H9 (cell line): ENCODE results near the gene MCM7. TPM values are rescaled to one million over a fixed set of nuclear protein-coding genes. Genes with fewer than 3 reads are reported as not detected.

Experiments used
- DNase-seq: peaks from one replicate; pipeline ENCODE4 v3.0.0-alpha.2; 2017
- H2AFZ ChIP-seq: one replicate; pipeline ENCODE4 v1.6.1; 2013; ENCODE audit warnings: mild to moderate bottlenecking, low read length, control low read depth, moderate library complexity
- H2AK5ac ChIP-seq: 2 replicates; pipeline ENCODE4 v1.6.1; 2013; ENCODE audit warnings: low read length, control low read depth, mixed read lengths; ENCODE audit not compliant: insufficient read length
- H2BK120ac ChIP-seq: one replicate; pipeline ENCODE4 v1.6.1; 2013; ENCODE audit warnings: low read depth, mild to moderate bottlenecking, low read length, control low read depth, inconsistent platforms; ENCODE audit not compliant: poor library complexity, severe bottlenecking
- H2BK12ac ChIP-seq: 2 replicates; pipeline ENCODE4 v1.6.1; 2013; ENCODE audit warnings: low read length, control low read depth, mixed read lengths, low read depth; ENCODE audit not compliant: insufficient read length
- H2BK15ac ChIP-seq: 2 replicates; pipeline ENCODE4 v1.6.1; 2013; ENCODE audit warnings: low read depth, low read length, control low read depth
- H2BK20ac ChIP-seq: one replicate; pipeline ENCODE4 v1.6.1; 2013; ENCODE audit warnings: low read depth, mild to moderate bottlenecking, low read length, control low read depth, inconsistent platforms; ENCODE audit not compliant: poor library complexity, severe bottlenecking
- H2BK5ac ChIP-seq: 2 replicates; pipeline ENCODE4 v1.6.1; 2013; ENCODE audit warnings: low read length, control low read depth, mixed read lengths; ENCODE audit not compliant: insufficient read length
- H3K14ac ChIP-seq: 2 replicates; pipeline ENCODE4 v1.6.1; 2013; ENCODE audit warnings: low read length, control low read depth; ENCODE audit not compliant: insufficient read depth
- H3K18ac ChIP-seq: 2 replicates; pipeline ENCODE4 v1.6.1; 2013; ENCODE audit warnings: low read depth, mild to moderate bottlenecking, mixed read lengths, low read length, control low read depth; ENCODE audit not compliant: insufficient read length
- H3K23ac ChIP-seq: 2 replicates; pipeline ENCODE4 v1.6.1; 2013; ENCODE audit warnings: low read length, control low read depth, mixed read lengths, low read depth; ENCODE audit not compliant: insufficient read length
- H3K23me2 ChIP-seq: 2 replicates; pipeline ENCODE4 v1.6.1; 2013; ENCODE audit warnings: low read depth, mild to moderate bottlenecking, mixed read lengths, low read length, control low read depth; ENCODE audit not compliant: insufficient read length, poor library complexity, severe bottlenecking
- H3K27ac ChIP-seq: 2 replicates; pipeline ENCODE4 v1.5.1; 2013; ENCODE audit warnings: low read length, control low read depth, mixed read lengths, low read depth; ENCODE audit not compliant: insufficient read length
- H3K27me3 ChIP-seq: 2 replicates; pipeline ENCODE4 v1.6.1; 2013; ENCODE audit warnings: low read length, control low read depth, inconsistent platforms; ENCODE audit not compliant: insufficient read depth
- H3K4ac ChIP-seq: 2 replicates; pipeline ENCODE4 v1.6.1; 2013; ENCODE audit warnings: low read depth, mild to moderate bottlenecking, control low read depth, inconsistent platforms, low read length, moderate library complexity
- H3K4me1 ChIP-seq: 2 replicates; pipeline ENCODE4 v1.6.1; 2013; ENCODE audit warnings: low read length, control low read depth, inconsistent platforms; ENCODE audit not compliant: insufficient read depth
- H3K4me2 ChIP-seq: 2 replicates; pipeline ENCODE4 v1.6.1; 2013; ENCODE audit warnings: low read length, control low read depth, mixed read lengths; ENCODE audit not compliant: insufficient read length, insufficient read depth
- H3K56ac ChIP-seq: 2 replicates; pipeline ENCODE4 v1.6.1; 2013; ENCODE audit warnings: low read depth, mild to moderate bottlenecking, mixed read lengths, low read length, control low read depth; ENCODE audit not compliant: insufficient read length
- H3K79me1 ChIP-seq: 2 replicates; pipeline ENCODE4 v1.6.1; 2013; ENCODE audit warnings: low read depth, mild to moderate bottlenecking, moderate library complexity, low read length, control low read depth, inconsistent platforms; ENCODE audit not compliant: insufficient read depth, poor library complexity, severe bottlenecking
- H3K79me2 ChIP-seq: 2 replicates; pipeline ENCODE4 v1.6.1; 2013; ENCODE audit warnings: low read length, control low read depth, inconsistent platforms; ENCODE audit not compliant: insufficient read depth
- H3K9ac ChIP-seq: 2 replicates; pipeline ENCODE4 v1.6.1; 2013; ENCODE audit warnings: low read length, control low read depth, mixed read lengths; ENCODE audit not compliant: insufficient read length; ENCODE audit errors: extremely low read depth
- H3K9me3 ChIP-seq: one replicate; pipeline ENCODE4 v1.6.1; 2013; ENCODE audit warnings: low read depth, low read length, inconsistent platforms; ENCODE audit not compliant: control insufficient read depth
- H3T11ph ChIP-seq: one replicate; pipeline ENCODE4 v1.6.1; 2013; ENCODE audit warnings: mild to moderate bottlenecking, low read length, control low read depth, inconsistent platforms
- H4K20me1 ChIP-seq: one replicate; pipeline ENCODE4 v1.6.1; 2013; ENCODE audit not compliant: control insufficient read depth, insufficient read length, insufficient read depth
- H4K5ac ChIP-seq: 2 replicates; pipeline ENCODE4 v1.6.1; 2013; ENCODE audit warnings: low read depth, mild to moderate bottlenecking, mixed read lengths, low read length, control low read depth; ENCODE audit not compliant: insufficient read length
- H4K8ac ChIP-seq: replicated peaks from 2 replicates; pipeline ENCODE4 v1.6.1; 2013; ENCODE audit warnings: low read length, control low read depth, mixed read lengths, low read depth; ENCODE audit not compliant: insufficient read length
- H4K91ac ChIP-seq: 2 replicates; pipeline ENCODE4 v1.6.1; 2013; ENCODE audit warnings: low read depth, mild to moderate bottlenecking, moderate library complexity, mixed read lengths, low read length, control low read depth; ENCODE audit not compliant: insufficient read length
- H3K27ac Mint-ChIP-seq, 3 experiments: 2 replicates in 2 of 3; 3 replicates in 1 of 3; pipeline ENCODE4 v1.8.0; 2020 to 2021; ENCODE audit warnings: mixed read lengths in 3 of 3, mild to moderate bottlenecking in 1 of 3, moderate library complexity in 1 of 3
- H3K27me3 Mint-ChIP-seq: 2 replicates; pipeline ENCODE4 v1.8.0; 2021; ENCODE audit warnings: low read depth, mild to moderate bottlenecking, moderate library complexity, mixed read lengths
- H3K36me3 Mint-ChIP-seq, 3 experiments: 2 replicates in 2 of 3; 3 replicates in 1 of 3; pipeline ENCODE4 v1.8.0; 2020 to 2021; ENCODE audit warnings: low read depth in 3 of 3, mixed read lengths in 3 of 3; ENCODE audit not compliant: insufficient read depth in 1 of 3
- H3K4me1 Mint-ChIP-seq, 2 experiments: 2 replicates each; pipeline ENCODE4 v1.8.0; 2020; ENCODE audit warnings: mixed read lengths in 2 of 2
- H3K4me3 Mint-ChIP-seq, 2 experiments: 2 replicates in 1 of 2; 3 replicates in 1 of 2; pipeline ENCODE4 v1.8.0; 2020 to 2021; ENCODE audit warnings: mild to moderate bottlenecking in 2 of 2, mixed read lengths in 2 of 2, moderate library complexity in 1 of 2
- H3K9me3 Mint-ChIP-seq, 2 experiments: 2 replicates in 1 of 2; 3 replicates in 1 of 2; pipeline ENCODE4 v1.8.0; 2020; ENCODE audit warnings: mild to moderate bottlenecking in 2 of 2, mixed read lengths in 2 of 2, moderate library complexity in 1 of 2
- WGBS: extraction: QIAGEN DNeasy Blood & Tissue Kit; methylation state at CpG from one replicate; pipeline ENCODE4 v1.1.7; 2013; ENCODE audit warnings: missing lambda C conversion rate, low lambda C conversion rate, mixed read lengths; ENCODE audit not compliant: insufficient read length; ENCODE audit errors: extremely low coverage; 5-methylcytosine and 5-hydroxymethylcytosine counted together
- total RNA-seq: library from RNA; stranded (reverse); gene quantifications from 2 replicates; pipeline ENCODE4 v1.2.1, GENCODE V29; 2021
- TF ChIP-seq, protein P1 (sequence below): fragments of 200-600 bp; sonication (generic); conservative IDR thresholded peaks from 3 replicates; pipeline ENCODE4 v1.8.0; 2021; ENCODE audit warnings: antibody characterized with exemption, mild to moderate bottlenecking

Gene MCM7
- total RNA-seq, 1 experiment from 2014 or later, result 390 TPM

DNA sequence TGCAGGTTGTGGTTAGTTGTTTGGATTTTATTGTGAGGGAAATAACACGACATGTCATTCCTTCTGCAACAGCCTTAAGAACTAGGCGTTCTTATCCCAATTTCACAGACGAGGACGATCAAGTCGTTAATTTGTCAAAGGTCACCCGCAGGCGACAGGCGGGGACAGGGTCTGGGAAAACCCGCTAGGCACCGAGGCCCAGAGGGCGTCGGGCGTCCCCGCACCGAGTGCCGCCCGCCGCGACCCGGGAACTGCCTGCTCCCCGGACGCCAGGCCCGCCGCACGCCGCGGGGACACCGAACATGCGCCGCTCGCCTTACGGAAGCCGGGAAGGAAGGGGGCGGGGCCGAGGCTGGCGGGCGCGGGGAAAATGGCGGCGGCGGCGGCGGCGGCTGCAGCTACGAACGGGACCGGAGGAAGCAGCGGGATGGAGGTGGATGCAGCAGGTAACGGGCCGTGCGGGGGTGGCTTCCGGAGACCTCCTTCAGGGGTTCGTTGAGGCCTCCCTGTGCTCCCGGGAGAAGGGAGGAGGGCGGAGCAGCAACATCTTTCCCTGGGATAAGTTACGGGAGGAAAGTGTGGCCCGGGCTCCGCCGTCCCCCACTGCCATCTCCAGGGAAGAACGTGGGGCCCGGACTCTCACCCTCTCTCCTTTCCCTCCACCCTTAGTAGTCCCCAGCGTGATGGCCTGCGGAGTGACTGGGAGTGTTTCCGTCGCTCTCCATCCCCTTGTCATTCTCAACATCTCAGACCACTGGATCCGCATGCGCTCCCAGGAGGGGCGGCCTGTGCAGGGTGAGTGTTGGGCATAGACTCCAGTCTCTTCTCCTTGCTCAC is 12.4 kb downstream of the MCM7 start, which contains the start of gene COPS6:
Gene COPS6, plus strand, starts transcription at position 349 of the 837 bp plus-strand sequence. Its CDS starts 22 bp downstream, at position 371.
- Histone ChIP-seq H3K79me1 (no peaks in the 10 kb centered on the region), H4K5ac (no peak within 1 kb of the TSS), H3T11ph (no peak within 1 kb of the TSS), H2BK5ac (no peak within 1 kb of the TSS), H3K9ac (peak within 1 kb of the TSS; percentile 93), H3K4ac (no peak within 1 kb of the TSS), H3K27ac (peak within 1 kb of the TSS; percentile 15), H3K79me2 (no peaks in the 10 kb centered on the region), H2AFZ (no peak within 1 kb of the TSS), H3K23ac (no peak within 1 kb of the TSS), H2BK120ac (no peak within 1 kb of the TSS), H3K23me2 (peaks cover 4% of the 10 kb centered on the region), H4K91ac (no peak within 1 kb of the TSS), H3K27me3 (no peaks in the 10 kb centered on the region), H4K8ac (peak within 1 kb of the TSS; percentile 19), H3K9me3 (no peaks in the 10 kb centered on the region), H3K14ac (peak within 1 kb of the TSS; percentile 96), H3K18ac (peak within 1 kb of the TSS; percentile 90), H3K4me2 (peak within 1 kb of the TSS; percentile 90), H3K4me1 (no peaks in the 10 kb centered on the region), H2BK20ac (no peak within 1 kb of the TSS), H2BK12ac (no peak within 1 kb of the TSS), H3K56ac (no peak within 1 kb of the TSS), H4K20me1 (no peaks in the 10 kb centered on the region), H2BK15ac (no peak within 1 kb of the TSS), H2AK5ac (no peak within 1 kb of the TSS)
- H3K36me3 Mint-ChIP-seq, result peaks cover 39 to 42% (median 41%) of the 10 kb centered on the region in 3 experiments
- peak within 1 kb of the TSS; percentile 96 to 97 for H3K4me3 Mint-ChIP-seq
- H3K4me1 Mint-ChIP-seq, result peaks cover 9 to 10% of the 10 kb centered on the region in 2 experiments
- H3K9me3 Mint-ChIP-seq, result no peaks in the 10 kb centered on the region; a peak in 1 of 5 replicates
- H3K27ac Mint-ChIP-seq, result peak within 1 kb of the TSS; percentile 93 to 98 (median 97)
- DNase-seq, result peak; percentile 78
- H3K27me3 Mint-ChIP-seq, result peaks cover 5% of the 10 kb centered on the region
- TF ChIP-seq, protein P1, sequence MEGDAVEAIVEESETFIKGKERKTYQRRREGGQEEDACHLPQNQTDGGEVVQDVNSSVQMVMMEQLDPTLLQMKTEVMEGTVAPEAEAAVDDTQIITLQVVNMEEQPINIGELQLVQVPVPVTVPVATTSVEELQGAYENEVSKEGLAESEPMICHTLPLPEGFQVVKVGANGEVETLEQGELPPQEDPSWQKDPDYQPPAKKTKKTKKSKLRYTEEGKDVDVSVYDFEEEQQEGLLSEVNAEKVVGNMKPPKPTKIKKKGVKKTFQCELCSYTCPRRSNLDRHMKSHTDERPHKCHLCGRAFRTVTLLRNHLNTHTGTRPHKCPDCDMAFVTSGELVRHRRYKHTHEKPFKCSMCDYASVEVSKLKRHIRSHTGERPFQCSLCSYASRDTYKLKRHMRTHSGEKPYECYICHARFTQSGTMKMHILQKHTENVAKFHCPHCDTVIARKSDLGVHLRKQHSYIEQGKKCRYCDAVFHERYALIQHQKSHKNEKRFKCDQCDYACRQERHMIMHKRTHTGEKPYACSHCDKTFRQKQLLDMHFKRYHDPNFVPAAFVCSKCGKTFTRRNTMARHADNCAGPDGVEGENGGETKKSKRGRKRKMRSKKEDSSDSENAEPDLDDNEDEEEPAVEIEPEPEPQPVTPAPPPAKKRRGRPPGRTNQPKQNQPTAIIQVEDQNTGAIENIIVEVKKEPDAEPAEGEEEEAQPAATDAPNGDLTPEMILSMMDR, result no peak
- no CpG with 5 or more reads among the region's 68 CpGs for WGBS
